Ammon's horn (tissue), 1 donor: Measurements from ENCODE around the gene CSHL1.

Experiments used
- DNase-seq: peaks from one replicate; pipeline ENCODE4 v3.0.0-alpha.2; 2016; ENCODE audit warnings: low spot score

The CSHL1 gene

GRCh38 chr17:63911041-63911635 lies at the start of gene CSHL1:
TSS of gene CSHL1 (minus strand) at chr17:63911258. CDS start at chr17:63911196, 62 bp downstream.
- no peak for DNase-seq

GRCh38 chr17:63960430-63960829 lies 49.4 kb upstream of the CSHL1 start:
- no peak for DNase-seq

GRCh38 chr17:63960006-63960405 lies 48.9 kb upstream of the CSHL1 start:
- DNase-seq, result no peak

GRCh38 chr17:63956296-63956920 lies 45.4 kb upstream of the CSHL1 start:
- DNase-seq, result no peak

- DNase-seq, result no peak
Observed at GRCh38 chr17:63955791-63956190, 44.7 kb upstream of the CSHL1 start.

- DNase-seq, result no peak
Observed at GRCh38 chr17:63955232-63955631, 44.2 kb upstream of the CSHL1 start.

GRCh38 chr17:63954402-63955063 lies 43.5 kb upstream of the CSHL1 start:
- DNase-seq, result no peak

GRCh38 chr17:63950940-63951907 lies 40.2 kb upstream of the CSHL1 start:
- no peak for DNase-seq

GRCh38 chr17:63949576-63950250 lies 38.7 kb upstream of the CSHL1 start:
- no peak for DNase-seq

GRCh38 chr17:63948521-63948920 lies 37.5 kb upstream of the CSHL1 start:
- no peak for DNase-seq

GRCh38 chr17:63947711-63948330 lies 36.8 kb upstream of the CSHL1 start:
- DNase-seq, result no peak

GRCh38 chr17:63946440-63947363 lies 35.6 kb upstream of the CSHL1 start:
- DNase-seq, result peak; percentile 56

GRCh38 chr17:63945784-63946439 lies 34.9 kb upstream of the CSHL1 start:
- no peak for DNase-seq

GRCh38 chr17:63944736-63945499 lies 33.9 kb upstream of the CSHL1 start:
- no peak for DNase-seq

GRCh38 chr17:63943745-63944144 lies 32.7 kb upstream of the CSHL1 start:
- no peak for DNase-seq

- no peak for DNase-seq
Observed at GRCh38 chr17:63942309-63942985, 31.4 kb upstream of the CSHL1 start.

- no peak for DNase-seq
Observed at GRCh38 chr17:63941751-63942150, 30.7 kb upstream of the CSHL1 start.

GRCh38 chr17:63941162-63941561 lies 30.1 kb upstream of the CSHL1 start:
- no peak for DNase-seq
